SJSA1 (cell line): ENCODE data around the gene AFF3. TPM values are rescaled to one million over a fixed set of nuclear protein-coding genes. Genes with fewer than 3 reads are reported as not detected.
"Not testable (repeated sequence)": the region's sequence is repeated elsewhere in the genome, so short reads cannot be mapped to it uniquely, and the experiment has no call there.

ENCODE experiments used
- DNase-seq, 2 experiments: peaks; one replicate each; pipeline ENCODE4 v3.0.0-alpha.2; 2015 to 2020; ENCODE audit warnings: low spot score in 2 of 2, low read depth in 1 of 2
- H3K27ac ChIP-seq: fragments of 250-450 bp; sonication (Bioruptor Pico); 2 replicates; pipeline ENCODE4 v1.5.1; 2020; ENCODE audit warnings: mild to moderate bottlenecking, moderate library complexity
- H3K27me3 ChIP-seq: fragments of 250-450 bp; sonication (Bioruptor Pico); replicated peaks from 2 replicates; pipeline ENCODE4 v1.5.1; 2020; ENCODE audit warnings: mild to moderate bottlenecking, moderate library complexity
- H3K36me3 ChIP-seq: fragments of 250-450 bp; sonication (Bioruptor Pico); 2 replicates; pipeline ENCODE4 v1.5.1; 2020; ENCODE audit warnings: mild to moderate bottlenecking
- H3K4me1 ChIP-seq: fragments of 250-450 bp; sonication (Bioruptor Pico); replicated peaks from 2 replicates; pipeline ENCODE4 v1.6.1; 2021; ENCODE audit warnings: mild to moderate bottlenecking
- H3K4me3 ChIP-seq: fragments of 250-450 bp; sonication (Bioruptor Pico); 2 replicates; pipeline ENCODE4 v1.5.1; 2020; ENCODE audit warnings: mild to moderate bottlenecking
- H3K9me3 ChIP-seq: fragments of 250-450 bp; sonication (Bioruptor Pico); replicated peaks from 2 replicates; pipeline ENCODE4 v1.5.1; 2020; ENCODE audit warnings: mild to moderate bottlenecking
- total RNA-seq: library from RNA; depleted of rRNA; stranded (reverse); fragments of >200 nt; shearing (Covaris generic); gene quantifications from 2 replicates; pipeline ENCODE4 v1.2.3, GENCODE V29; 2014

The AFF3 gene
- total RNA-seq, 1 experiment from 2014 or later = 0.18 TPM

- H3K9me3 ChIP-seq, H3K4me3 ChIP-seq, H3K27ac ChIP-seq, H3K27me3 ChIP-seq, DNase-seq, H3K4me1 ChIP-seq, H3K36me3 ChIP-seq: not testable (repeated sequence)
These were observed 214.6 kb downstream of the AFF3 start for GRCh38 chr2:99927690-99928207.

GRCh38 chr2:99926986-99927385 is 215.4 kb downstream of the AFF3 start:
- no peak overlapping the region for H3K27ac ChIP-seq
- no peaks in the 10 kb centered on the region for H3K4me1 ChIP-seq
- H3K27me3 ChIP-seq = no peaks in the 10 kb centered on the region
- no peaks in the 10 kb centered on the region for H3K9me3 ChIP-seq
- no peak for DNase-seq
- no peaks in the 10 kb centered on the region for H3K36me3 ChIP-seq
- no peak overlapping the region for H3K4me3 ChIP-seq

- no peak for DNase-seq
- H3K4me3 ChIP-seq = no peak overlapping the region
- H3K36me3 ChIP-seq = no peaks in the 10 kb centered on the region
- H3K27me3 ChIP-seq = no peaks in the 10 kb centered on the region
- no peaks in the 10 kb centered on the region for H3K4me1 ChIP-seq
- no peaks in the 10 kb centered on the region for H3K9me3 ChIP-seq
- H3K27ac ChIP-seq = no peak overlapping the region
These were observed 216.4 kb downstream of the AFF3 start for GRCh38 chr2:99925960-99926359.

- Histone ChIP-seq H3K36me3 (no peaks in the 10 kb centered on the region), H3K4me3 (no peak overlapping the region), H3K4me1 (no peaks in the 10 kb centered on the region), H3K27me3 (no peaks in the 10 kb centered on the region), H3K9me3 (no peaks in the 10 kb centered on the region), H3K27ac (no peak overlapping the region)
- DNase-seq = no peak
These were observed 219.7 kb downstream of the AFF3 start for GRCh38 chr2:99922664-99923063.

GRCh38 chr2:99921903-99922302 is 220.5 kb downstream of the AFF3 start:
- Histone ChIP-seq H3K27ac (no peak overlapping the region), H3K27me3 (no peaks in the 10 kb centered on the region), H3K36me3 (no peaks in the 10 kb centered on the region), H3K4me3 (no peak overlapping the region), H3K4me1 (no peaks in the 10 kb centered on the region), H3K9me3 (no peaks in the 10 kb centered on the region)
- DNase-seq = no peak

GRCh38 chr2:99918389-99918788 is 224.0 kb downstream of the AFF3 start:
- Histone ChIP-seq H3K27ac (no peak overlapping the region), H3K27me3 (no peaks in the 10 kb centered on the region), H3K4me3 (no peak overlapping the region), H3K36me3 (no peaks in the 10 kb centered on the region), H3K9me3 (no peaks in the 10 kb centered on the region), H3K4me1 (no peaks in the 10 kb centered on the region)
- no peak for DNase-seq

GRCh38 chr2:99915108-99915675 is 227.2 kb downstream of the AFF3 start:
- H3K27ac ChIP-seq = no peak overlapping the region
- no peaks in the 10 kb centered on the region for H3K27me3 ChIP-seq
- no peak for DNase-seq
- H3K9me3 ChIP-seq = no peaks in the 10 kb centered on the region
- no peaks in the 10 kb centered on the region for H3K4me1 ChIP-seq
- no peaks in the 10 kb centered on the region for H3K36me3 ChIP-seq
- H3K4me3 ChIP-seq = no peak overlapping the region

GRCh38 chr2:99911736-99912135 is 230.7 kb downstream of the AFF3 start:
- no peak overlapping the region for H3K4me3 ChIP-seq

GRCh38 chr2:99910902-99911301 is 231.5 kb downstream of the AFF3 start:
- Histone ChIP-seq H3K4me1 (no peaks in the 10 kb centered on the region), H3K27ac (no peak overlapping the region)
- DNase-seq = no peak

More at GRCh38 chr2:99911736-99912135, 230.7 kb downstream of the AFF3 start:
- H3K27me3 ChIP-seq = no peaks in the 10 kb centered on the region
- no peaks in the 10 kb centered on the region for H3K36me3 ChIP-seq
- no peaks in the 10 kb centered on the region for H3K4me1 ChIP-seq
- no peaks in the 10 kb centered on the region for H3K9me3 ChIP-seq
- no peak for DNase-seq
- no peak overlapping the region for H3K27ac ChIP-seq

GRCh38 chr2:99905636-99906035 is 236.8 kb downstream of the AFF3 start:
- Histone ChIP-seq H3K27ac (no peak overlapping the region), H3K36me3 (no peaks in the 10 kb centered on the region), H3K4me1 (no peaks in the 10 kb centered on the region), H3K4me3 (no peak overlapping the region), H3K27me3 (no peaks in the 10 kb centered on the region), H3K9me3 (no peaks in the 10 kb centered on the region)
- no peak for DNase-seq

More at GRCh38 chr2:99910902-99911301, 231.5 kb downstream of the AFF3 start:
- Histone ChIP-seq H3K36me3 (no peaks in the 10 kb centered on the region), H3K27me3 (no peaks in the 10 kb centered on the region), H3K9me3 (no peaks in the 10 kb centered on the region), H3K4me3 (no peak overlapping the region)

- Histone ChIP-seq H3K4me1 (no peaks in the 10 kb centered on the region), H3K9me3 (no peaks in the 10 kb centered on the region), H3K27ac (no peak overlapping the region), H3K36me3 (no peaks in the 10 kb centered on the region), H3K27me3 (no peaks in the 10 kb centered on the region), H3K4me3 (no peak overlapping the region)
- no peak for DNase-seq
These were observed 237.4 kb downstream of the AFF3 start for GRCh38 chr2:99905025-99905424.

GRCh38 chr2:99903981-99904380 is 238.4 kb downstream of the AFF3 start:
- Histone ChIP-seq H3K27me3 (no peaks in the 10 kb centered on the region), H3K36me3 (no peaks in the 10 kb centered on the region), H3K27ac (no peak overlapping the region), H3K4me1 (no peaks in the 10 kb centered on the region), H3K9me3 (no peaks in the 10 kb centered on the region), H3K4me3 (no peak overlapping the region)
- no peak for DNase-seq

GRCh38 chr2:99900556-99900955 is 241.8 kb downstream of the AFF3 start:
- Histone ChIP-seq H3K36me3 (no peaks in the 10 kb centered on the region), H3K27me3 (no peaks in the 10 kb centered on the region), H3K27ac (no peak overlapping the region), H3K4me1 (no peaks in the 10 kb centered on the region), H3K4me3 (no peak overlapping the region), H3K9me3 (no peaks in the 10 kb centered on the region)
- DNase-seq = no peak

- Histone ChIP-seq H3K9me3 (no peaks in the 10 kb centered on the region), H3K36me3 (no peaks in the 10 kb centered on the region), H3K27ac (no peak overlapping the region), H3K27me3 (no peaks in the 10 kb centered on the region), H3K4me3 (no peak overlapping the region), H3K4me1 (no peaks in the 10 kb centered on the region)
- no peak for DNase-seq
These were observed 242.5 kb downstream of the AFF3 start for GRCh38 chr2:99899882-99900281.
